H1 (cell line): ENCODE data around the gene FSTL4. TPM values are rescaled to one million over a fixed set of nuclear protein-coding genes. Genes with fewer than 3 reads are reported as not detected.
A peak's percentile ranks its signal among the peaks of the same experiment; 100 is the strongest.

Experiments used
- CTCF ChIA-PET: fragments of 300-600 bp; sonication (Branson Sonifier 250); formaldehyde crosslinking; loops from one replicate; lab custom pipeline; 2021; ENCODE audit not compliant: partially characterized antibody; lab: Charles Lee
- POLR2A ChIA-PET: fragments of 300-600 bp; sonication (Branson Sonifier 250); formaldehyde crosslinking; loops from one replicate; lab custom pipeline; 2021; ENCODE audit warnings: inconsistent platforms; ENCODE audit not compliant: partially characterized antibody; lab: Charles Lee
- DNase-seq, 2 experiments: peaks; one replicate each; pipeline versions ENCODE4 v3.0.0 to v3.0.0-alpha.2; 2010 to 2022; ENCODE audit warnings: low spot score in 2 of 2, low read depth in 1 of 2, mixed read lengths in 1 of 2
- FAIRE-seq: peaks from 2 replicates; lab custom pipeline; 2011; peaks lifted over from hg19 to GRCh38; lab: Jason Lieb, UNC
- H2AFZ ChIP-seq: 2 replicates; pipeline ENCODE4 v1.8.1; 2012; ENCODE audit warnings: low read length, inconsistent platforms
- H2AK5ac ChIP-seq: 2 replicates; pipeline ENCODE4 v1.6.1; 2013; ENCODE audit warnings: low read depth, low read length
- H2BK120ac ChIP-seq: replicated peaks from 2 replicates; pipeline ENCODE3; 2013; ENCODE audit warnings: low read depth, low read length, inconsistent platforms
- H2BK12ac ChIP-seq: 2 replicates; pipeline ENCODE4 v1.6.1; 2013; ENCODE audit warnings: low read depth, low read length
- H2BK15ac ChIP-seq: 2 replicates; pipeline ENCODE4 v1.6.1; 2013; ENCODE audit warnings: low read length
- H2BK20ac ChIP-seq: 2 replicates; pipeline ENCODE4 v1.6.1; 2013; ENCODE audit warnings: low read length
- H2BK5ac ChIP-seq: 2 replicates; pipeline ENCODE4 v1.6.1; 2013; ENCODE audit warnings: low read depth, low read length
- H3K14ac ChIP-seq: 2 replicates; pipeline ENCODE4 v1.6.1; 2013; ENCODE audit warnings: inconsistent platforms; ENCODE audit not compliant: insufficient read length
- H3K18ac ChIP-seq: 2 replicates; pipeline ENCODE4 v1.6.1; 2013; ENCODE audit warnings: low read length; ENCODE audit errors: extremely low read depth
- H3K23ac ChIP-seq: 2 replicates; pipeline ENCODE4 v1.6.1; 2013; ENCODE audit warnings: inconsistent platforms; ENCODE audit not compliant: insufficient read length
- H3K23me2 ChIP-seq: 2 replicates; pipeline ENCODE4 v1.6.1; 2013; ENCODE audit warnings: low read depth, low read length
- H3K27ac ChIP-seq: 2 replicates; pipeline ENCODE4 v1.6.1; 2011; ENCODE audit warnings: low read depth, low read length, inconsistent platforms
- H3K27me3 ChIP-seq, 4 experiments: replicated peaks in 1 of 4; 1 replicate in 1 of 4; 2 replicates in 3 of 4; pipeline versions ENCODE4 v1.6.1 to v1.8.1; 2011 to 2013; ENCODE audit warnings: low read length in 3 of 4, mild to moderate bottlenecking in 3 of 4, inconsistent platforms in 2 of 4, mixed read lengths in 2 of 4, moderate library complexity in 1 of 4; ENCODE audit not compliant: control insufficient read depth in 3 of 4, insufficient read depth in 3 of 4; ENCODE audit errors: extremely low read depth in 1 of 4
- H3K36me3 ChIP-seq, 4 experiments: 2 replicates each; pipeline versions ENCODE4 v1.6.1 to v1.8.1; 2011 to 2013; ENCODE audit warnings: mild to moderate bottlenecking in 4 of 4, low read length in 3 of 4, moderate library complexity in 2 of 4, control low read depth in 1 of 4, inconsistent platforms in 1 of 4; ENCODE audit not compliant: insufficient read depth in 4 of 4, control insufficient read depth in 2 of 4
- H3K4ac ChIP-seq: replicated peaks from 2 replicates; pipeline ENCODE3; 2013; ENCODE audit warnings: low read length, low read depth, mixed read lengths, inconsistent platforms; ENCODE audit not compliant: insufficient read length
- H3K4me1 ChIP-seq, 4 experiments: replicated peaks in 1 of 4; 1 replicate in 1 of 4; 2 replicates in 3 of 4; pipeline versions ENCODE4 v1.6.1 to v1.8.1; 2011 to 2013; ENCODE audit warnings: low read length in 3 of 4, inconsistent platforms in 2 of 4, mixed read lengths in 1 of 4; ENCODE audit not compliant: insufficient read depth in 4 of 4, control insufficient read depth in 3 of 4
- H3K4me2 ChIP-seq, 2 experiments: 2 replicates each; pipeline versions ENCODE4 v1.6.1 to v1.8.1; 2011 to 2013; ENCODE audit warnings: low read depth in 2 of 2, low read length in 2 of 2, control low read depth in 1 of 2, inconsistent platforms in 1 of 2, mild to moderate bottlenecking in 1 of 2; ENCODE audit not compliant: insufficient read depth in 1 of 2
- H3K4me3 ChIP-seq, 4 experiments: fragments of 200-600, 300-600 bp in 1 of 4; sonication (generic), shearing (Covaris generic), sonication (Bioruptor Twin) in 1 of 4; 2 replicates each; pipeline versions ENCODE4 v1.5.1 to v1.8.1; 2011 to 2016; ENCODE audit warnings: low read length in 4 of 4, low read depth in 3 of 4, control low read depth in 2 of 4, inconsistent platforms in 2 of 4, mild to moderate bottlenecking in 2 of 4, mixed read lengths in 1 of 4, moderate library complexity in 1 of 4; ENCODE audit not compliant: insufficient read depth in 2 of 4; ENCODE audit errors: extremely low read depth in 1 of 4
- H3K56ac ChIP-seq: replicated peaks from 2 replicates; pipeline ENCODE3; 2013; ENCODE audit warnings: low read depth, mild to moderate bottlenecking, mixed read lengths, low read length, inconsistent platforms; ENCODE audit not compliant: insufficient read length
- H3K79me1 ChIP-seq: 2 replicates; pipeline ENCODE4 v1.6.1; 2013; ENCODE audit warnings: low read depth, low read length, control low read depth
- H3K79me2 ChIP-seq, 2 experiments: 2 replicates each; pipeline versions ENCODE4 v1.6.1 to v1.8.1; 2012 to 2013; ENCODE audit warnings: low read length in 2 of 2, mild to moderate bottlenecking in 2 of 2, inconsistent platforms in 1 of 2; ENCODE audit not compliant: insufficient read depth in 2 of 2, control insufficient read depth in 1 of 2
- H3K9ac ChIP-seq, 4 experiments: replicated peaks in 1 of 4; 1 replicate in 1 of 4; 2 replicates in 3 of 4; pipeline versions ENCODE4 v1.6.1 to v1.8.1; 2011 to 2013; ENCODE audit warnings: low read depth in 3 of 4, low read length in 3 of 4, control low read depth in 2 of 4, mild to moderate bottlenecking in 2 of 4, moderate library complexity in 2 of 4, inconsistent platforms in 1 of 4; ENCODE audit errors: extremely low read depth in 1 of 4
- H3K9me3 ChIP-seq, 2 experiments: 2 replicates each; pipeline versions ENCODE4 v1.6.1 to v1.8.1; 2012 to 2013; ENCODE audit warnings: mild to moderate bottlenecking in 2 of 2, moderate library complexity in 2 of 2, control low read depth in 1 of 2, inconsistent platforms in 1 of 2, low read depth in 1 of 2, low read length in 1 of 2, mixed read lengths in 1 of 2; ENCODE audit not compliant: insufficient read depth in 2 of 2
- H4K20me1 ChIP-seq, 2 experiments: replicated peaks in 1 of 2; 2 replicates each; pipeline versions ENCODE3 to v1.8.1; 2011 to 2013; ENCODE audit warnings: inconsistent platforms in 2 of 2, low read length in 2 of 2, mild to moderate bottlenecking in 1 of 2; ENCODE audit not compliant: insufficient read depth in 2 of 2, control insufficient read depth in 1 of 2
- H4K5ac ChIP-seq: 2 replicates; pipeline ENCODE4 v1.6.1; 2013; ENCODE audit warnings: low read length, low read depth, mixed read lengths, inconsistent platforms; ENCODE audit not compliant: insufficient read length
- H4K8ac ChIP-seq: 2 replicates; pipeline ENCODE4 v1.8.0; 2013; ENCODE audit warnings: mild to moderate bottlenecking, moderate library complexity, low read length, inconsistent platforms; ENCODE audit not compliant: insufficient read depth; ENCODE audit errors: extremely low read depth
- H4K91ac ChIP-seq: replicated peaks from 2 replicates; pipeline ENCODE3; 2013; ENCODE audit warnings: low read length, mixed read lengths, inconsistent platforms; ENCODE audit not compliant: insufficient read length
- CTCF ChIP-seq, 3 experiments: IDR thresholded peaks; 1 replicate in 2 of 3; 2 replicates in 1 of 3; pipeline versions ENCODE4 v1.5.1 to v1.6.1; 2011; ENCODE audit warnings: low read length in 3 of 3, mild to moderate bottlenecking in 3 of 3, inconsistent platforms in 2 of 3, low read depth in 1 of 3, moderate library complexity in 1 of 3; ENCODE audit not compliant: insufficient read depth in 1 of 3; ENCODE audit errors: control extremely low read depth in 1 of 3
- RAD21 ChIP-seq, 2 experiments: IDR thresholded peaks in 1 of 2; conservative IDR thresholded peaks in 1 of 2; 2 replicates each; pipeline ENCODE4 v1.6.1; 2011; ENCODE audit warnings: low read depth in 2 of 2, low read length in 2 of 2, improper control_type of control experiment in 1 of 2, inconsistent platforms in 1 of 2, mild to moderate bottlenecking in 1 of 2, moderate library complexity in 1 of 2
- TAF7 ChIP-seq: optimal IDR thresholded peaks from 2 replicates; pipeline ENCODE3; 2011; ENCODE audit warnings: low read depth, mild to moderate bottlenecking, inconsistent platforms, low read length, moderate library complexity, borderline replicate concordance
- WGBS, 2 experiments: shearing (Covaris generic) in 1 of 2; methylation state at CpG; one replicate each; pipeline versions ENCODE4 v1.1.6 to v1.1.7; 2013 to 2015; ENCODE audit warnings: low lambda C conversion rate in 2 of 2, mixed read lengths in 2 of 2, inconsistent platforms in 1 of 2, low coverage in 1 of 2, missing lambda C conversion rate in 1 of 2; ENCODE audit not compliant: insufficient replicate concordance in 2 of 2, insufficient coverage in 1 of 2, insufficient read length in 1 of 2; ENCODE audit errors: extremely low coverage in 1 of 2, missing lambda C conversion rate in 1 of 2; 5-methylcytosine and 5-hydroxymethylcytosine counted together
- polyA plus RNA-seq, 7 experiments: library from polyadenylated mRNA; depleted of rRNA in 3 of 7; stranded (reverse) in 5 of 7; unstranded in 2 of 7; fragments of >200 nt in 5 of 7; fragments of 200-250 nt in 2 of 7; gene quantifications; 1 replicate in 5 of 7; 2 replicates in 1 of 7; 4 replicates in 1 of 7; pipeline versions ENCODE4 v1.2.1 to v1.2.3, GENCODE V29; 2011 to 2013; ENCODE audit warnings: missing spikeins in 2 of 7, mixed read lengths in 2 of 7
- total RNA-seq: library from RNA; stranded (reverse); fragmentation: NEBNext Ultra II Directional; extraction: Animal tissue kit (Norgen Biotek cat#: 25700); gene quantifications from 2 replicates; pipeline ENCODE4 v1.2.1, GENCODE V29; 2021

The FSTL4 gene
- total and polyA plus RNA-seq, 2 of the 8 experiments (the other 6 are each of a cell fraction or from before 2014, with no cell fraction given): 3.1 to 4.1 TPM

- TF ChIP-seq TAF7 (no peak), RAD21 (IDR thresholded peaks at IDR 0.05 in 1 of 2, conservative IDR thresholded peaks at IDR 0.05 in 1 of 2; ENCODE audit: low read depth in 2 of 2, low read length in 2 of 2) (peak in 1 of 2 experiments; percentile 14; a peak in 1 of 4 replicates), CTCF (IDR thresholded peaks at IDR 0.05; ENCODE audit: control extremely low read depth in 1 of 3, insufficient read depth in 1 of 3, low read depth in 1 of 3, low read length in 3 of 3) (peak in 1 of 3 experiments; percentile 16; a peak in 1 of 4 replicates)
- Histone ChIP-seq H3K4me1 (peaks cover 0 to 5% (median 2%) of the 10 kb centered on the region in 4 experiments; a peak in 3 of 7 replicates), H3K79me2 (no peaks in the 10 kb centered on the region), H3K4me3 (no peak overlapping the region), H3K18ac (no peak overlapping the region), H4K5ac (no peak overlapping the region), H2AFZ (no peak overlapping the region), H3K9me3 (no peaks in the 10 kb centered on the region), H3K56ac (no peak overlapping the region), H3K23me2 (no peaks in the 10 kb centered on the region), H3K36me3 (no peaks in the 10 kb centered on the region), H3K27ac (no peak overlapping the region), H3K4me2 (no peak overlapping the region), H4K91ac (no peak overlapping the region), H3K27me3 (no peaks in the 10 kb centered on the region), H3K79me1 (no peaks in the 10 kb centered on the region), H3K9ac (no peak overlapping the region), H3K4ac (no peak overlapping the region), H4K8ac (no peak overlapping the region), H3K14ac (no peak overlapping the region), H2AK5ac (no peak overlapping the region), H2BK15ac (no peak overlapping the region), H2BK12ac (no peak overlapping the region), H2BK20ac (no peak overlapping the region), H4K20me1 (no peaks in the 10 kb centered on the region), H3K23ac (no peak overlapping the region), H2BK5ac (no peak overlapping the region), H2BK120ac (no peak overlapping the region)
- CTCF ChIA-PET: interaction anchor here (0.8 to 9.9 kb wide), 10 partner anchors 9 to 174 kb away, joined by 3 to 80 read pairs (median 4); no protein-coding TSS in a partner anchor
- POLR2A ChIA-PET: no interaction called here
- FAIRE-seq (no peak), DNase-seq (no peak)
- 83% methylated on average over 3 of the region's 3 CpGs; no CpG with 5 or more reads in 1 of the 2 experiments for WGBS, 2 experiments
These were observed 385.3 kb downstream of the FSTL4 start for GRCh38 chr5:133227082-133227481.
